B cell (primary cell): ENCODE measurements around the gene SRSF1. TPM values are rescaled to one million over a fixed set of nuclear protein-coding genes. Genes with fewer than 3 reads are reported as not detected.

ENCODE experiments used
- ATAC-seq: fragments of 200-7000 bp; cut with Tn5 transposase; one replicate; pipeline ENCODE4 v1.10.0; 2021; ENCODE audit warnings: low read depth, mild to moderate bottlenecking, moderate number of reproducible peaks, moderate library complexity
- CTCF ChIA-PET: fragments of 350-600 bp; sonication (Branson Sonifier 250); formaldehyde crosslinking; loops from one replicate; lab custom pipeline; 2021; ENCODE audit warnings: antibody characterized with exemption, inconsistent platforms; lab: Charles Lee
- POLR2A ChIA-PET: fragments of 350-600 bp; sonication (Branson Sonifier 250); formaldehyde crosslinking; loops from one replicate; lab custom pipeline; 2021; ENCODE audit warnings: antibody characterized with exemption; lab: Charles Lee
- DNase-seq: peaks from one replicate; pipeline ENCODE4 v3.0.0; 2013
- H2AFZ ChIP-seq: 2 replicates; pipeline ENCODE4 v1.6.1; 2012; ENCODE audit warnings: mild to moderate bottlenecking, low read depth, low read length; ENCODE audit not compliant: insufficient read depth, poor library complexity, severe bottlenecking
- H3K27ac ChIP-seq, 2 donors: 1 replicate in 1 of 2; 2 replicates in 1 of 2; pipeline ENCODE4 v1.5.1; 2012 to 2013; ENCODE audit warnings: low read length in 2 of 2, mild to moderate bottlenecking in 2 of 2, moderate library complexity in 1 of 2
- H3K27me3 ChIP-seq, 4 experiments: fragments of 200-600 bp in 1 of 4; sonication (generic) in 1 of 4; replicated peaks in 1 of 4; 1 replicate in 2 of 4; 2 replicates in 2 of 4; pipeline versions ENCODE4 v1.6.1 to v1.7.0; 2013 to 2016; ENCODE audit warnings: low read length in 3 of 4, mild to moderate bottlenecking in 2 of 4, mixed read lengths in 1 of 4, moderate library complexity in 1 of 4; ENCODE audit not compliant: insufficient read depth in 4 of 4, control insufficient read depth in 3 of 4; ENCODE audit errors: control extremely low read depth in 1 of 4
- H3K36me3 ChIP-seq, 2 experiments: replicated peaks in 1 of 2; 1 replicate in 1 of 2; 2 replicates in 1 of 2; pipeline versions ENCODE4 v1.6.1 to v1.7.1; 2013; ENCODE audit warnings: low read length in 1 of 2; ENCODE audit not compliant: insufficient read depth in 2 of 2, control insufficient read depth in 1 of 2; ENCODE audit errors: control extremely low read depth in 1 of 2, extremely low read depth in 1 of 2
- H3K4me1 ChIP-seq, 2 donors: fragments of 200-600 bp in 1 of 2; sonication (generic) in 1 of 2; 1 replicate in 1 of 2; 2 replicates in 1 of 2; pipeline versions ENCODE4 v1.5.1 to v1.6.1; 2013 to 2017; ENCODE audit warnings: low read length in 2 of 2; ENCODE audit not compliant: control insufficient read depth in 2 of 2, insufficient read depth in 2 of 2
- H3K4me2 ChIP-seq: replicated peaks from 2 replicates; pipeline ENCODE3; 2012; ENCODE audit warnings: mild to moderate bottlenecking, low read depth, low read length; ENCODE audit not compliant: poor library complexity, severe bottlenecking
- H3K4me3 ChIP-seq, 5 experiments: fragments of 200-600 bp in 1 of 5; sonication (generic) in 1 of 5; 1 replicate in 3 of 5; 2 replicates in 2 of 5; pipeline versions ENCODE4 v1.5.1 to v1.7.0; 2011 to 2016; ENCODE audit warnings: low read length in 4 of 5, mild to moderate bottlenecking in 4 of 5, low read depth in 2 of 5, control low read depth in 1 of 5, moderate library complexity in 1 of 5; ENCODE audit not compliant: insufficient read depth in 1 of 5; ENCODE audit errors: control extremely low read depth in 1 of 5, extremely low read depth in 1 of 5
- H3K79me2 ChIP-seq: fragments of 200-600 bp; sonication (generic); one replicate; pipeline ENCODE4 v1.6.0; 2016; ENCODE audit warnings: low read length; ENCODE audit not compliant: control insufficient read depth, insufficient read depth
- H3K9ac ChIP-seq: fragments of 200-600 bp; sonication (generic); 2 replicates; pipeline ENCODE4 v1.6.1; 2017; ENCODE audit warnings: mild to moderate bottlenecking, low read length, moderate library complexity
- H3K9me3 ChIP-seq, 3 donors: one replicate each; pipeline versions ENCODE4 v1.6.1 to v1.7.1; 2013; ENCODE audit warnings: low read length in 2 of 3; ENCODE audit not compliant: control insufficient read depth in 2 of 3, insufficient read depth in 1 of 3; ENCODE audit errors: control extremely low read depth in 1 of 3
- H4K20me1 ChIP-seq: 2 replicates; pipeline ENCODE4 v1.6.0; 2012; ENCODE audit warnings: mild to moderate bottlenecking, low read length; ENCODE audit not compliant: insufficient read depth, control insufficient read depth, poor library complexity, severe bottlenecking
- H3K27ac Mint-ChIP-seq: one replicate; pipeline ENCODE4 v1.8.0; 2021; ENCODE audit warnings: mixed read lengths
- H3K27me3 Mint-ChIP-seq: one replicate; pipeline ENCODE4 v1.8.0; 2021; ENCODE audit warnings: mixed read lengths
- H3K4me1 Mint-ChIP-seq: one replicate; pipeline ENCODE4 v1.8.0; 2021; ENCODE audit warnings: mixed read lengths
- H3K4me3 Mint-ChIP-seq: one replicate; pipeline ENCODE4 v1.8.0; 2021; ENCODE audit warnings: mixed read lengths
- H3K9me3 Mint-ChIP-seq: one replicate; pipeline ENCODE4 v1.8.0; 2022; ENCODE audit warnings: mixed read lengths; ENCODE audit not compliant: insufficient read depth
- EZH2 ChIP-seq: IDR thresholded peaks from 2 replicates; pipeline ENCODE4 v1.6.1; 2012; ENCODE audit warnings: borderline replicate concordance, low read depth, mild to moderate bottlenecking, moderate library complexity, low read length; ENCODE audit not compliant: insufficient read depth, poor library complexity, severe bottlenecking
- WGBS: methylation state at CpG from one replicate; pipeline ENCODE4 v1.1.5; 2013; ENCODE audit warnings: missing lambda C conversion rate; ENCODE audit not compliant: insufficient coverage; 5-methylcytosine and 5-hydroxymethylcytosine counted together
- intact Hi-C: fragments of 100-400 bp; cut with micrococcal nuclease; formaldehyde crosslinking; loops from one replicate; pipeline ENCODE4 v1.10.0; 2022
- polyA plus RNA-seq: library from polyadenylated mRNA; depleted of rRNA; stranded (reverse); fragments of >200 nt; gene quantifications from 2 replicates; pipeline ENCODE4 v1.2.3, GENCODE V29; 2012
- total RNA-seq, 2 donors: library from RNA; stranded (reverse); fragments of 120-200 nt in 1 of 2; gene quantifications; 1 replicate in 1 of 2; 2 replicates in 1 of 2; pipeline versions ENCODE4 v1.2.3 to v1.2.4, GENCODE V29; 2013 to 2022
- TF ChIP-seq, protein P1 (sequence below): fragments of 200-600 bp; IDR thresholded peaks from one replicate; pipeline ENCODE4 v1.8.0; 2022; ENCODE audit warnings: antibody characterized with exemption, mild to moderate bottlenecking

SRSF1 gene
- total and polyA plus RNA-seq, 2 donors (not counting 1 experiment from before 2014, with no cell fraction given), result 163 to 250 TPM

DNA sequence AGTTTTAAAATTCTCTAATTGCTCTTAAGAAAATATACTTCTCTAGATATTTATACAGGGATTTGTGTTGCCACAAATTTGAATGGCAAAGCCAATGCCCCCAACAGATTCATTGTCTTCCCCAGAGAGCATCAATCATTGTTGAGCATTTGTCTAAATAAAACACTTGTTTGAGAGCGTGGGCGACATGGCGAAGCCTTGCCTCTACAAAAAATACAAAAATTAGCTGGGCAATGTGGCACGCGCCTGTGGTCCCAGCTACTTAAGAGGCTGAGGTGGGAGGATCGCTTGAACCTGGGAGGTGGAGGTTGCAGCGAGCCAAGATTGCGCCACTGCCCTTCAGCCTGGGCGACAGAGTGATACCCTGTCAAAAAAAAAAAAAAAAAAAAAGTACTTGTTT lies 13.4 kb upstream of the SRSF1 start:
- ChIA-PET POLR2A (interaction anchor here (0.7 kb wide), 1 partner anchor 11 kb away, joined by 6 read pairs; no protein-coding TSS in a partner anchor), CTCF (no interaction called here)
- no peak overlapping the region for H3K27ac Mint-ChIP-seq
- Histone ChIP-seq H3K4me2 (no peak overlapping the region), H3K9me3 (no peaks in the 10 kb centered on the region), H3K4me3 (no peak overlapping the region), H3K9ac (no peak overlapping the region), H3K27me3 (peaks cover 0 to 8% (median 1%) of the 10 kb centered on the region in 4 experiments), H3K79me2 (no peaks in the 10 kb centered on the region), H3K36me3 (no peaks in the 10 kb centered on the region), H4K20me1 (no peaks in the 10 kb centered on the region), H3K27ac (no peak overlapping the region), H3K4me1 (no peaks in the 10 kb centered on the region), H2AFZ (no peak overlapping the region)
- intact Hi-C loops, result no loop called here
- no peaks in the 10 kb centered on the region for H3K4me1 Mint-ChIP-seq
- no peak for ATAC-seq
- no peak for DNase-seq
- H3K4me3 Mint-ChIP-seq, result no peak overlapping the region
- TF ChIP-seq, protein P1, sequence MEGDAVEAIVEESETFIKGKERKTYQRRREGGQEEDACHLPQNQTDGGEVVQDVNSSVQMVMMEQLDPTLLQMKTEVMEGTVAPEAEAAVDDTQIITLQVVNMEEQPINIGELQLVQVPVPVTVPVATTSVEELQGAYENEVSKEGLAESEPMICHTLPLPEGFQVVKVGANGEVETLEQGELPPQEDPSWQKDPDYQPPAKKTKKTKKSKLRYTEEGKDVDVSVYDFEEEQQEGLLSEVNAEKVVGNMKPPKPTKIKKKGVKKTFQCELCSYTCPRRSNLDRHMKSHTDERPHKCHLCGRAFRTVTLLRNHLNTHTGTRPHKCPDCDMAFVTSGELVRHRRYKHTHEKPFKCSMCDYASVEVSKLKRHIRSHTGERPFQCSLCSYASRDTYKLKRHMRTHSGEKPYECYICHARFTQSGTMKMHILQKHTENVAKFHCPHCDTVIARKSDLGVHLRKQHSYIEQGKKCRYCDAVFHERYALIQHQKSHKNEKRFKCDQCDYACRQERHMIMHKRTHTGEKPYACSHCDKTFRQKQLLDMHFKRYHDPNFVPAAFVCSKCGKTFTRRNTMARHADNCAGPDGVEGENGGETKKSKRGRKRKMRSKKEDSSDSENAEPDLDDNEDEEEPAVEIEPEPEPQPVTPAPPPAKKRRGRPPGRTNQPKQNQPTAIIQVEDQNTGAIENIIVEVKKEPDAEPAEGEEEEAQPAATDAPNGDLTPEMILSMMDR, result no peak
- no peak for TF ChIP-seq EZH2
- H3K27me3 Mint-ChIP-seq, result peaks cover 20% of the 10 kb centered on the region
- WGBS, result 100% methylated on average over 5 of the region's 9 CpGs
- no peaks in the 10 kb centered on the region for H3K9me3 Mint-ChIP-seq

DNA sequence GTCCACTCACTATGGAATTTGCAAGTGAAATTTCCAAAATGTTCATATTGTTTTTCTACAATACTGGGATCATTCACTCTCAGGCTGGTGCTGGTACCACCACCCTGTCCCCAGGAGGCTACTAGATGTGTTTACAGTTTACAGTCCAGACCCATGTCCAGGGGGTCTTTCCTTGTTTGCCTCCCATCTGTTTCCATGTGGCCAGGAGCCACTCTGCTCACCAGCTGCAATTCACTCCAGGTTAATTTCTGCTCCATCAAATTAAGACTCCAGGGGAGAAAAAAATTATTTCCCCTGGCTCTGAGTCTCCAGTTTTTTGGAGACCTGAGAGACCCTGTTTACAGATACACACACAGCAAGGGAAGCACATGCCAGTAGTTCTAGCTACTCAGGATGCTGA lies 12.5 kb upstream of the SRSF1 start:
- Histone ChIP-seq H3K9ac (no peak overlapping the region), H4K20me1 (no peaks in the 10 kb centered on the region), H2AFZ (no peak overlapping the region), H3K79me2 (no peaks in the 10 kb centered on the region), H3K4me2 (no peak overlapping the region), H3K9me3 (no peaks in the 10 kb centered on the region), H3K4me1 (no peaks in the 10 kb centered on the region), H3K27ac (no peak overlapping the region), H3K4me3 (no peak overlapping the region), H3K36me3 (no peaks in the 10 kb centered on the region), H3K27me3 (peaks cover 0 to 6% (median 1%) of the 10 kb centered on the region in 4 experiments)
- ChIA-PET POLR2A (interaction anchor here (0.7 kb wide), 1 partner anchor 189 kb away, joined by 4 read pairs; no protein-coding TSS in a partner anchor), CTCF (no interaction called here)
- Mint-ChIP-seq H3K4me3 (no peak overlapping the region), H3K4me1 (no peaks in the 10 kb centered on the region), H3K27ac (no peak overlapping the region), H3K27me3 (peaks cover 20% of the 10 kb centered on the region), H3K9me3 (no peaks in the 10 kb centered on the region)
- ATAC-seq (no peak), DNase-seq (no peak)
- intact Hi-C loops, result no loop called here
- no peak for TF ChIP-seq EZH2
- TF ChIP-seq, protein P1, result no peak
